AG10803 (cell line): ENCODE measurements around the gene CENPP.

ENCODE experiments used
- DNase-seq: peaks from one replicate; pipeline ENCODE4 v3.0.0; 2010; ENCODE audit warnings: low read depth
- H3K4me3 ChIP-seq: 2 replicates; pipeline ENCODE4 v1.5.1; 2011; ENCODE audit warnings: mild to moderate bottlenecking, low read length, control low read depth
- TF ChIP-seq, protein P1 (sequence below): conservative IDR thresholded peaks from 2 replicates; pipeline ENCODE4 v1.5.1; 2011; ENCODE audit warnings: mild to moderate bottlenecking, low read length, control low read depth, inconsistent platforms

The CENPP gene

DNA sequence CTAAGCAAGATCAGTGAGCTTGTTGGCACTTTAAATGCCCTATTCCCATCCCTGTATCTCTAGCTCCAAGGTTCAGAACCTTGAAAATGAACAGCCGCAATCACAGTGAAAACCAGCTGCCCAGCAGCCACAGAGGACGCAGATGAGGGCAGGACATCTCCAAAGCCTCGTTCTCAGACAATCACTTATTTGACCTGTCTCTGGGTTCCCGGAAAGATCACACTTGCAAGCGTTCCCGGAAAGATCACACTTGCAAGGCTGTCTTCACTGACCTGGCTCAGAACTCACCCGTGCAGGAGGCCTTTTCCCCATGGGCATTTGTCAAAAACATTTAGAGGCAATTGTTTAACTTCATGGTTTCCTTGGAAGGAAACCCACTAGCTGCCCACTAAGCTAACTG lies 318.5 kb downstream of the CENPP start:
- DNase-seq, result no peak
- no peak overlapping the region for H3K4me3 ChIP-seq

GRCh38 chr9:92645041-92645440 lies 319.3 kb downstream of the CENPP start:
- no peak for DNase-seq
- TF ChIP-seq, protein P1, sequence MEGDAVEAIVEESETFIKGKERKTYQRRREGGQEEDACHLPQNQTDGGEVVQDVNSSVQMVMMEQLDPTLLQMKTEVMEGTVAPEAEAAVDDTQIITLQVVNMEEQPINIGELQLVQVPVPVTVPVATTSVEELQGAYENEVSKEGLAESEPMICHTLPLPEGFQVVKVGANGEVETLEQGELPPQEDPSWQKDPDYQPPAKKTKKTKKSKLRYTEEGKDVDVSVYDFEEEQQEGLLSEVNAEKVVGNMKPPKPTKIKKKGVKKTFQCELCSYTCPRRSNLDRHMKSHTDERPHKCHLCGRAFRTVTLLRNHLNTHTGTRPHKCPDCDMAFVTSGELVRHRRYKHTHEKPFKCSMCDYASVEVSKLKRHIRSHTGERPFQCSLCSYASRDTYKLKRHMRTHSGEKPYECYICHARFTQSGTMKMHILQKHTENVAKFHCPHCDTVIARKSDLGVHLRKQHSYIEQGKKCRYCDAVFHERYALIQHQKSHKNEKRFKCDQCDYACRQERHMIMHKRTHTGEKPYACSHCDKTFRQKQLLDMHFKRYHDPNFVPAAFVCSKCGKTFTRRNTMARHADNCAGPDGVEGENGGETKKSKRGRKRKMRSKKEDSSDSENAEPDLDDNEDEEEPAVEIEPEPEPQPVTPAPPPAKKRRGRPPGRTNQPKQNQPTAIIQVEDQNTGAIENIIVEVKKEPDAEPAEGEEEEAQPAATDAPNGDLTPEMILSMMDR, result no peak
- no peak overlapping the region for H3K4me3 ChIP-seq

More for the DNA sequence above, 318.5 kb downstream of the CENPP start:
- TF ChIP-seq, protein P1, result no peak

GRCh38 chr9:92647671-92648473 lies 322.1 kb downstream of the CENPP start:
- DNase-seq, result no peak
- TF ChIP-seq, protein P1, result no peak
- H3K4me3 ChIP-seq, result no peak overlapping the region

- TF ChIP-seq, protein P1, result no peak
- no peak for DNase-seq
- H3K4me3 ChIP-seq, result no peak overlapping the region
Observed at GRCh38 chr9:92648474-92648971, 322.8 kb downstream of the CENPP start.

GRCh38 chr9:92649007-92649406 lies 323.3 kb downstream of the CENPP start:
- TF ChIP-seq, protein P1, result no peak
- no peak overlapping the region for H3K4me3 ChIP-seq
- no peak for DNase-seq

DNA sequence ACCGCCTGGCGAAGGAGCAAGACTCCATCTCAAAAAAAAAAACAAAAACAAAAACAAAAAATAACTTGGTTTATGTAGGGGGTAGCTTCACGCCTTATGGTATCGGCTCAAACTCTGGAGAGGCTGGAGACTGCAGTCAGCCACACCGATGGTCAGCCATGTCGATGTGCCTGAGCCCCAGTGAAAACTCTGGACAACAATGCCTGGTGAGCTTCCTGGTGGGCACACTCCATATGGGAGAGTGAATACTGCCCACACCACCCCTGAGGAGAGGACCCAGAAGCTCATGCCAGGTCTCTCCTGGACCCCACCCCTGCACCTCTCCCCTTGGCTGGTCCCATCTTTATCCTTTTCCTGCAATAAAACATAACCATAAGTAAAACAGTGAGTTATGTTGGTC lies 324.5 kb downstream of the CENPP start:
- DNase-seq, result no peak
- H3K4me3 ChIP-seq, result no peak overlapping the region
- TF ChIP-seq, protein P1, result no peak

DNA sequence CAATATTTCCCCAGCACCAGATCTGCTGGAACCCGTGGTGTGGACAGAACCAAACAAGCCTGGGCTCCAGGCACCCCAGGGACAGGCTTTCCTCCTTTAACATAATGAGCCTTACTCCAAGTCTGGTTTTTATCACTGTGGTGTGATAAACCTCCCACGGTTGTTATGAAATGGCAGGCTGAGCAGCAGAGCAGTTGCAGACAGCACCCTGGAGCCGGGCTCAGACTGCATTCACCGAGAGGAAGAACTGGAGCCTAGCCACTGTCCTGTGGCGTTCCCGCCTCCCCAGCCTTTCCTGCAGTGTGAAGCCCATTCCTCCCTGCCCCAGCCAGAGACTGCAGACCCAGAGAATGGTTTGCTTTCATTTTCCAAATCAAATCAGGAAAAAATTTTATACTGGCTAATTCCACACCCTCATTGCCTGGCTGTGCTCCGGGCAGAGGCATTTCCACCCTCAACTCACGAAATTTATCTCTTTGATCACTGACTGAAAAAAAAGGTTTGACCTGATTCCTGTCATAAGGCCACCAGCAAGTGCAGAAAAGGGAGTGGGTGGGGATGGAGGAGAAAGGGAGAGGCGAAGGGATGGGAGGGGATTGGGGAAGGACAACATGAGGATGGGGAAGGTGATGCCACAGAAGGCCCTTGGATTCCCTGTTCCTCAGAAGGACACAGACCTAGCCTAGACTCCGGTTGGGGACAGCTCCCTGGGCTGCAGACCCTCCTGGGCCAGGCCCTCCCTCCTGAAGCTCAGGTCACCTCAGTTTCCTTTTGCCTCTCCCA lies 325.3 kb downstream of the CENPP start:
- DNase-seq, result peak; percentile 82
- H3K4me3 ChIP-seq, result no peak overlapping the region
- TF ChIP-seq, protein P1, result no peak
